T47D (cell line): ENCODE results near the gene MRPL49.
"Not testable (repeated sequence)": the region's sequence is repeated elsewhere in the genome, so short reads cannot be mapped to it uniquely, and the experiment has no call there.

Source experiments
- DNase-seq, 2 experiments: peaks; one replicate each; pipeline versions ENCODE4 v3.0.0 to v3.0.0-alpha.2; 2011 to 2012; ENCODE audit warnings: low read depth in 1 of 2, low spot score in 1 of 2
- JUND ChIP-seq: IDR thresholded peaks from 2 replicates; pipeline ENCODE4 v1.6.1; 2012; ENCODE audit warnings: low read depth
- in situ Hi-C: cut with HindIII; loops from 2 replicates; pipeline ENCODE4 v1.10.0; 2016; ENCODE audit warnings: low sequenced_read_pairs, low pct_unique_long_range_greater_than_20kb

MRPL49 gene

GRCh38 chr11:65116370-65117205 is 5.5 kb upstream of the MRPL49 start:
- in situ Hi-C loops = no loop called here
- TF ChIP-seq JUND = no peak
- DNase-seq = peak in 1 of 2 experiments; percentile 60

DNA sequence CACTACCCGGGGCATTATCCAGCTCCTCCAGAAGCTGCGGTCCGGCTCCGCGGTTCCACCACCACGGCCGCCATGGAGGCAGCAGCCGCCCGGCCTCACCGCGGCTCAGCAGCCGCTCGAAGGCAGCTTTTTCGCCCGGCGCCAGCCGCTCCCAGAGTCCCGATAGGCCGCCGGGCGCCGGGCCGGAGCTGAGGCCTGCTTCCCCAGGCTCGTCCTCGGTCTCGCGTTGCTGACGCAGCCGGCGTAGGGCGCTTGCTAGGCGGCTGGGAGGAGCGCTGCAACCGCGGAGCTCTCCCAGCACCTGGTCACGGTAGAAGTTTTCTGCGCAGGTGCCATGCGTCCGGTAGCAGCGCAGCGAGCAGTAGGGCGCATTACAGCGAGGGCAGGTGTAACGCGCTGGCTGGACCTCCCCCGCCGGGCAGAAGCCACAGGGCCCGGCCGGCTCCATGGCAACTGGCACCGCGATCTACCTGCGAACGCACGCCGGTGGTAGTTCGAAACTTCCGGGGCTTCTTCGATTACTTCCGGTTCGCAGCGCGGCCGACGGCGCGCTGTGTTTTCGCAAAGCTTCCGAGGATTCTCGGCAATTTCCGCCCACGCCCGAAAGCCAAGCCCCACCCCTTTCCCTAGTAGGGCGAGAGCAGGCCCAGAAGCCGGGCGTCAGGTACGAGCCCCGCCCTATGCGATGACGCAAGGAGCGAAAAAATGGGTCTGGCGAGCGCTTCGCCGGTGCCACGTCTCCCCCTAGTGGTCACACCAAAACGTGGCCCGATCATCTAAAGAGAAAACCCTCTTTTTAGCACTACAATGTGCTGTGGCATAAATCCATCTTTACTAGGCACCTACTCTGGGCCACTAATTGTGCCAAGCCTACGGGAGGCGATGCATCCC is 4.7 kb upstream of the MRPL49 start, which contains the start of gene ZNHIT2:
ZNHIT2 (minus strand) TSS at position 496 of the 891 bp plus-strand sequence; CDS start at position 448, 48 bp downstream.
- peak; percentile 67; the same call in 1 of the 2 replicates for TF ChIP-seq JUND
- in situ Hi-C loops = no loop called here
- DNase-seq = peak; percentile 89 to 100

DNA sequence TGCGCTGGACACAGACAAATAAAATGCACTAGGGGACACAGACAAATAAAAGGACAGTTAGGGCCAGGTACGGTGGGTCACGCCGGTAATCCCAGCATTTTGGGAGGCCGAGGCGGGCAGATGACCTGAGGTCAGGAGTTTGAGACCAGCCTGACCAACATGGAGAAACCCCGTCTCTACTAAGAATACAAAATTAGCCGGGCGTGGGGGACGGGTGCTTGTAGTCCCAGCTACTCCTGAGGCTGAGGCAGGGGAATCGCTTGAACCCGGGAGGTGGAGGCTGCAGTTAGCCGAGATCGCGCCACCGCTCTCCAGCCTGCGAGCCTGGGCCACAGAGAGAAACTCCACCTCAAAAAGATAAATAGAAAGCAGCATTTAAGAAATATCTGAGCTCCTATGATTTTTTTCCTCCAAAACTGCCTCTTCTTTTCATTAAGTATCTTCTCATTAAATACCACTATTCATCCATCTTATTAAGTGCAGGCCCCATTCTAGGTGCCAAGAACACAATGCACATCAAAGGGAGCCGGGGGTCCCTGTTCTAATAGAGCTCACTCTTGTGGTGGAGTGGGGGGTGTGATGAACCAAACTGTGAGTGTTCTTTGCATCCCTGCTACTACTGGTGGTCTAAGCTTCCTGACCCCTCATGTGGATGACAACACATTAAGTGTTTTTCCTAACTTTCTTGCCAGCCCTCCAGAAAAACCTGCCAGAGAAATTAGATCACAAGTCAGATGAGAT is 3.9 kb upstream of the MRPL49 start:
- in situ Hi-C loops = no loop called here
- DNase-seq = no peak
- no peak for TF ChIP-seq JUND

DNA sequence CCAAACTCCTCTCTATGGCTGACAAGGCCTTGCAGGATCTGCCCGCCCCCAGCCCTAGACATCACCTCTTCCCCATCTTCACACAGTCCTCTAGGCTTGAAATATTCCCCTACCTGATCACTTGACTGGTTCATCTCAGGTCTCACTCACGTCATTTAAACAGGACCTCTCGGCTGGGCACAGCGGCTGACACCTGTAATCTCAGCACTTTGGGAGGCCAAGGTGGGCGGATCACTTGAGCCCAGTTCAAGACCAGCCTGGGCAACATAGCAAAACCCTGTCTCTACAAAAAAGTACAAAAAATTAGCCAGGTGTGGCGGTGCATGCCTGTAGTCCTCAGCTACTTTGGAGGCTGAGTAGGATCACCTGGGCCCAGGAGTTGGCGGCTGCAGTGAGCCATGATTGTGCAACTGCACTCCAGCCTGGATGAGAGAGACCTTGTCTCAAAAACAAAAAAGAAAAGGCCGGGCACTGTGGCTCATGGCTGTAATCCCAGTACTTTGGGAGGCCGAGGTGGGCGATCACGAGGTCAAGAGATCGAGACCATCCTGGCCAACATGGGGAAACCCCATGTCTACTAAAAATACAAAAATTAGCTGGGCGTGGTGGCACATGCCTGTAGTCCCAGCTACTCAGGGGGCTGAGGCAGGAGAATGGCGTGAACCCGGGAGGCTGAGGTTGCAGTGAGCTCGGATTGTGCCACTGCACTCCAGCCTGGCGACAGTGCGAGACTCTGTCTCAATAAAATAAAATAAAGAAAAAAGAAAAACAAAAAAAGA is 3.0 kb upstream of the MRPL49 start:
- in situ Hi-C loops, DNase-seq: not testable (repeated sequence)

GRCh38 chr11:65119670-65119995 is 2.5 kb upstream of the MRPL49 start:
- no peak for DNase-seq
- no peak for TF ChIP-seq JUND
- in situ Hi-C loops = no loop called here

DNA sequence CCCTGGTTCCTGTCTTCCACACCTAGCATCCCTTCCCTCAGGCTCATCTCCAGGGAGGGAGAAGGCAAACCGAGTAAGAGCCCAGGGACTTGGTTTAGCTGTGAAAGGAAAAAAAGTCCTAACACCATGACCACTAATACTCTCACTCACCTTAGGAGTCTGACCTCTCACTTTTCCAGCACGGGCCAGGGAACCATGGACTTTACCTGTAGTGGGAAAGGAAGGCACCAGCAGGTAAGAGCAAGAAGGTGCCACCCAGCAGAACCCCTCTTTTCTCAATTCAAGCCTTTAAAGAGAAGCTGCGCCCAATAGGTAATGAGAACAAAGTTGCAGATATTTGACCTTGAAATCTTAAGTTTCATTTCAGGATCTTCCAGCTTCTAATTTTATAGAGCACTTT is 1.3 kb upstream of the MRPL49 start:
- DNase-seq = no peak
- in situ Hi-C loops = no loop called here
- no peak for TF ChIP-seq JUND

DNA sequence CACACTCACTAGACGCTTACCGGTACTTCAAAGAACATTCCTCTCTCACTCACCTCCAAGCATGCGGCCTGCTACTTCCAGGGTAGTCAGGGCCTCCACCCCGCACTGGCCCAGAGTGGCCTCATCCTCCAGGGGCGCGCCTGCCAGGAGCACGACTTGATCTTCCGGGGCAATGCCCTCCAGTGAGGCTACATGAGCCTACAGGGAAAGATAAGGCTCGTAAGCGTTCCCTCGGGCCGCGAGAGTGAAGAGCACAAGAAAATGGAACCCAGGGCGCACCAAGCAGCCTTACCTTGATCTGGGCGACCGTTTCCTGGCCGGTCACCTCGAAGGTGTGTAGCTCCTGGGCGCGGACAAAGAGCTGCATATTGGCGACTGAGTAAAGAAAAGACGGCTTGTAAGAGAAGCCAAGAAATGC is 665 bp upstream of the MRPL49 start:
- no peak for TF ChIP-seq JUND
- DNase-seq = no peak
- in situ Hi-C loops = no loop called here

DNA sequence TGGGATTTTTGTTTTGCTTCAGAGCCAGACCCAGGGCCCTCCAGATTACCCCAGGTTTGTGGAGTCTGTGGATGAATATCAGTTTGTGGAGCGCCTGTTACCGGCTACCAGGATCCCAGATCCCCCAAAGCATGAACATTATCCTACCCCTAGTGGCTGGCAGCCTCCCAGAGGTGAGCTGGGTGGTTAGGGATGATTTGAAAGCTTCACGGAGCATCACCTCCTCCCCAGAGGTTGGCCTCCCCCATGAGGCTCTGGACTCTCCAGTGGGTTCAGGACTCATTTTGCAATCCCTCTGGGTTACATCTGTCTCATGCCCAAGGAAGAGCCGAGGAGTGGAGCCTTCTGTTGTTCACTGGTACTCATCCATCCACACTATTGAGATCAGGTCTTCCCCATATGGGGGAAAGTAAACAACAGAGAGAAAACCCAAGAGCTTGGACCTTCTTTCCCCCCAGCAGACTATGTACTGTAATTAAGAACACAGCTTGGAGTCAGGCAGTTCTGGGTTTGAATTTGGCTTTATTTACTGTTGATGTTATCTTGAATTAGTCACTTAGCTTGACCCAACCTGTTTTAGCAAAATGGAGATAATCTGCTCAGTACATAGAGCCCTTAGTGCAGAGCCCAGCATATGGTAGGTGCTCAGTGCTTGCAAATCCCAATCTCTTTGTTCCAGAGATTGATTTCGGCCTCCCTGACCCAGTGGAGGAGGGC is 2.5 kb downstream of the MRPL49 start:
- DNase-seq = peak in 1 of 2 experiments; percentile 52

GRCh38 chr11:65125197-65126056 is 3.3 kb downstream of the MRPL49 start:
- no peak for TF ChIP-seq JUND
- DNase-seq = no peak
- in situ Hi-C loops = no loop called here

More for the DNA sequence above, 2.5 kb downstream of the MRPL49 start:
- no peak for TF ChIP-seq JUND
- in situ Hi-C loops = no loop called here

DNA sequence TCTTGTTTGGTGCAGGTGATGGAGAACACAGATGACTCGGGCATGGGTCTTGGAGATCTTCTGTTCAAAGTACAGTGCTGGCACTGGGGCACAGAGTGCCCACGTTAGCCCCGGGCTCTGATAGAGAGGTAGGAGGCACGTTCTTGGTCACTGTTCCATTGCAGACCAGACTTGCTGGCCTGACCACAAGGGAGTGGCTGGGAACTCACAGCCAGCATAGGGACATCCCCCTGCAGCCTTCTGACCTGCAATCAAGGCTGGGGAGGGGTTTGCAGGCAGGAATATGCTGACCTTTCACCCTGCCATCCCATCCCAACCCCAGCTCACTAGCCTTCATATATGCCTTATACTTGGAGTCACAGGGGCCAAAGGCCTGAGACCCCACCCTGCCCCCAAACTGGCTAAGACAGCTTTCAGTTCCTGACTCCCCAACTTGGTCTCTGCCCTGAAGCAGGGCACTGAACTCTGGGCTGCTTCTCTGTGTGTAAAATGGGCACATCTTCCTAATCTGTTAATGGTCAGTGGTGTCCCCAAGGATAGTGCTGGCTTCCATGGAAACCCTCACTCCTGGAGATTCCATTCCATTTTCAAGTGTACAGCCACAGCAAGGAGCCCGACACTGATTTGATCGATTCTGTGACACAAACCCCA is 4.6 kb downstream of the MRPL49 start:
- TF ChIP-seq JUND = no peak
- in situ Hi-C loops = no loop called here
- DNase-seq = no peak
